Glutamatergic neuron (in vitro differentiated cells): ENCODE results near the gene IGLL1. TPM values are rescaled to one million over a fixed set of nuclear protein-coding genes. Genes with fewer than 3 reads are reported as not detected.
A peak's percentile ranks its signal among the peaks of the same experiment; 100 is the strongest.

ENCODE experiments used
- DNase-seq: peaks from one replicate; pipeline ENCODE4 v3.0.0; 2022
- H3K27ac Mint-ChIP-seq: one replicate; pipeline ENCODE4 v1.8.0; 2020; ENCODE audit warnings: mild to moderate bottlenecking, mixed read lengths, inconsistent platforms; ENCODE audit not compliant: unreplicated experiment
- H3K27me3 Mint-ChIP-seq: one replicate; pipeline ENCODE4 v1.8.0; 2020; ENCODE audit warnings: mild to moderate bottlenecking, moderate library complexity, mixed read lengths, inconsistent platforms; ENCODE audit not compliant: unreplicated experiment
- H3K36me3 Mint-ChIP-seq: one replicate; pipeline ENCODE4 v1.8.0; 2020; ENCODE audit warnings: mild to moderate bottlenecking, mixed read lengths, inconsistent platforms; ENCODE audit not compliant: unreplicated experiment
- H3K4me1 Mint-ChIP-seq: one replicate; pipeline ENCODE4 v1.8.0; 2020; ENCODE audit warnings: mild to moderate bottlenecking, low read depth, mixed read lengths, inconsistent platforms; ENCODE audit not compliant: unreplicated experiment
- H3K4me3 Mint-ChIP-seq: one replicate; pipeline ENCODE4 v1.8.0; 2020; ENCODE audit warnings: mild to moderate bottlenecking, mixed read lengths, inconsistent platforms; ENCODE audit not compliant: unreplicated experiment
- H3K9me3 Mint-ChIP-seq: one replicate; pipeline ENCODE4 v1.8.0; 2020; ENCODE audit warnings: mild to moderate bottlenecking, moderate library complexity, mixed read lengths, inconsistent platforms; ENCODE audit not compliant: unreplicated experiment
- CTCF ChIP-seq: fragments of 200-600 bp; sonication (generic); IDR thresholded peaks from one replicate; pipeline ENCODE4 v1.5.0; 2021; ENCODE audit not compliant: partially characterized antibody, unreplicated experiment
- total RNA-seq: library from RNA; stranded (reverse); fragmentation: NEBNext Ultra II Directional; extraction: Animal tissue kit (Norgen Biotek cat#: 25700); gene quantifications from one replicate; pipeline ENCODE4 v1.2.1, GENCODE V29; 2021; ENCODE audit not compliant: unreplicated experiment

IGLL1 gene
- total RNA-seq, 1 donor from 2014 or later = not detected

GRCh38 chr22:23557467-23557866 is 22.6 kb downstream of the IGLL1 start:
- Mint-ChIP-seq H3K36me3 (no peaks in the 10 kb centered on the region), H3K9me3 (peaks cover 7% of the 10 kb centered on the region), H3K27me3 (peaks cover 10% of the 10 kb centered on the region), H3K27ac (no peak overlapping the region), H3K4me3 (no peak overlapping the region), H3K4me1 (peaks cover 7% of the 10 kb centered on the region)
- no peak for TF ChIP-seq CTCF
- no peak for DNase-seq

- Mint-ChIP-seq H3K4me3 (no peak overlapping the region), H3K36me3 (no peaks in the 10 kb centered on the region), H3K9me3 (peaks cover 6% of the 10 kb centered on the region), H3K4me1 (peaks cover 7% of the 10 kb centered on the region), H3K27ac (no peak overlapping the region), H3K27me3 (peaks cover 7% of the 10 kb centered on the region)
- TF ChIP-seq CTCF = no peak
- no peak for DNase-seq
Measured at GRCh38 chr22:23557036-23557435, 23.1 kb downstream of the IGLL1 start.

- peak; percentile 39 for DNase-seq
- Mint-ChIP-seq H3K27ac (no peak overlapping the region), H3K36me3 (no peaks in the 10 kb centered on the region), H3K4me3 (no peak overlapping the region), H3K27me3 (peaks cover 5% of the 10 kb centered on the region), H3K9me3 (peaks cover 2% of the 10 kb centered on the region), H3K4me1 (peaks cover 7% of the 10 kb centered on the region)
- TF ChIP-seq CTCF = no peak
Measured at GRCh38 chr22:23556026-23556620, 24.0 kb downstream of the IGLL1 start.

GRCh38 chr22:23555118-23555517 is 25.0 kb downstream of the IGLL1 start:
- H3K4me3 Mint-ChIP-seq = peak overlapping the region; percentile 1
- H3K36me3 Mint-ChIP-seq = no peaks in the 10 kb centered on the region
- peaks cover 7% of the 10 kb centered on the region for H3K4me1 Mint-ChIP-seq
- H3K27me3 Mint-ChIP-seq = peaks cover 4% of the 10 kb centered on the region
- no peak for DNase-seq
- TF ChIP-seq CTCF = no peak
- H3K27ac Mint-ChIP-seq = no peak overlapping the region
- H3K9me3 Mint-ChIP-seq = peaks cover 2% of the 10 kb centered on the region

GRCh38 chr22:23553924-23554870 is 25.9 kb downstream of the IGLL1 start:
- Mint-ChIP-seq H3K4me1 (peaks cover 7% of the 10 kb centered on the region), H3K4me3 (no peak overlapping the region), H3K27ac (no peak overlapping the region), H3K9me3 (peaks cover 2% of the 10 kb centered on the region), H3K27me3 (peaks cover 4% of the 10 kb centered on the region), H3K36me3 (no peaks in the 10 kb centered on the region)
- no peak for TF ChIP-seq CTCF
- no peak for DNase-seq
